Measurements from ENCODE around the gene C1QL4. TPM values are rescaled to one million over a fixed set of nuclear protein-coding genes. Genes with fewer than 3 reads are reported as not detected.

The C1QL4 gene
- total and polyA plus RNA-seq, 9 of the 15 experiments (the other 6 are each of a cell fraction or from before 2014, with no cell fraction given) = 0.08 to 2.1 (median 0.31) TPM

- TF ChIP-seq, protein P1, sequence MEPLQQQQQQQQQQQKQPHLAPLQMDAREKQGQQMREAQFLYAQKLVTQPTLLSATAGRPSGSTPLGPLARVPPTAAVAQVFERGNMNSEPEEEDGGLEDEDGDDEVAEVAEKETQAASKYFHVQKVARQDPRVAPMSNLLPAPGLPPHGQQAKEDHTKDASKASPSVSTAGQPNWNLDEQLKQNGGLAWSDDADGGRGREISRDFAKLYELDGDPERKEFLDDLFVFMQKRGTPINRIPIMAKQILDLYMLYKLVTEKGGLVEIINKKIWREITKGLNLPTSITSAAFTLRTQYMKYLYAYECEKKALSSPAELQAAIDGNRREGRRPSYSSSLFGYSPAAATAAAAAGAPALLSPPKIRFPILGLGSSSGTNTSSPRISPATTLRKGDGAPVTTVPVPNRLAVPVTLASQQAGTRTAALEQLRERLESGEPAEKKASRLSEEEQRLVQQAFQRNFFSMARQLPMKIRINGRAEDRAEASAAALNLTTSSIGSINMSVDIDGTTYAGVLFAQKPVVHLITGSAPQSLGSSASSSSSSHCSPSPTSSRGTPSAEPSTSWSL (CRISPR knock-in tag; IDR thresholded peaks at IDR 0.05; ENCODE audit: borderline replicate concordance) = no peak
- TF ChIP-seq NCOA6 (IDR thresholded peaks at IDR 0.05) (no peak), ZNF436 (CRISPR knock-in tag; IDR thresholded peaks at IDR 0.05) (no peak), ELK1 (CRISPR knock-in tag; IDR thresholded peaks at IDR 0.05) (no peak), IRF9 (tag; IDR thresholded peaks at IDR 0.05) (no peak), RUNX1 (IDR thresholded peaks at IDR 0.05; ENCODE audit: low read depth) (no peak), ZNF785 (CRISPR knock-in tag; IDR thresholded peaks at IDR 0.05) (no peak), BCOR (IDR thresholded peaks at IDR 0.05) (peak; percentile 76), ZNF699 (CRISPR knock-in tag; IDR thresholded peaks at IDR 0.05; ENCODE audit: insufficient replicate concordance) (no peak), SLC30A9 (CRISPR knock-in tag; IDR thresholded peaks at IDR 0.05) (no peak), PHB2 (IDR thresholded peaks at IDR 0.05; ENCODE audit: low read depth) (no peak), TAF9B (IDR thresholded peaks at IDR 0.05; ENCODE audit: partially characterized antibody) (no peak), ZBTB33 (CRISPR knock-in tag; IDR thresholded peaks at IDR 0.05) (peak; percentile 92), FOXJ3 (CRISPR knock-in tag; IDR thresholded peaks at IDR 0.05) (no peak), MEF2D (tag; conservative IDR thresholded peaks at IDR 0.05; ENCODE audit: low read depth) (no peak), CBFB (CRISPR knock-in tag; IDR thresholded peaks at IDR 0.05) (no peak), DMBX1 (CRISPR knock-in tag; IDR thresholded peaks at IDR 0.05; ENCODE audit: borderline replicate concordance) (peak; percentile 48; the same call in 1 of the 2 replicates), L3MBTL2 (IDR thresholded peaks at IDR 0.05) (no peak; the same call in 1 of the 2 replicates), JUND (IDR thresholded peaks at IDR 0.05; ENCODE audit: borderline replicate concordance, low read depth, low read length) (peak; percentile 71), JUND (tag; IDR thresholded peaks at IDR 0.05; ENCODE audit: borderline replicate concordance, low read depth, low read length) (no peak; the same call in 2 of the 3 replicates), CBX2 (IDR thresholded peaks at IDR 0.05; ENCODE audit: insufficient read depth, low read length, poor library complexity, severe bottlenecking) (no peak), FOXK2 (conservative IDR thresholded peaks at IDR 0.05 in 1 of 2, IDR thresholded peaks at IDR 0.05 in 1 of 2; ENCODE audit: low read depth in 2 of 2) (no peak), POLR3G (IDR thresholded peaks at IDR 0.05; ENCODE audit: extremely low read depth, insufficient read length, insufficient replicate concordance) (no peak), SRSF9 (IDR thresholded peaks at IDR 0.05; ENCODE audit: borderline replicate concordance, low read depth, low read length) (no peak)
Observed at GRCh38 chr12:49342066-49342913, 5.3 kb upstream of the C1QL4 start (continued).

Data from K562 (cell line).